ENCODE measurements around the gene EN1.

EN1 gene

GRCh38 chr2:118830118-118830517, 17.3 kb downstream of the EN1 start:
- in situ Hi-C loops (cut with MboI; ENCODE audit: low sequenced_read_pairs) = no loop called here

DNA sequence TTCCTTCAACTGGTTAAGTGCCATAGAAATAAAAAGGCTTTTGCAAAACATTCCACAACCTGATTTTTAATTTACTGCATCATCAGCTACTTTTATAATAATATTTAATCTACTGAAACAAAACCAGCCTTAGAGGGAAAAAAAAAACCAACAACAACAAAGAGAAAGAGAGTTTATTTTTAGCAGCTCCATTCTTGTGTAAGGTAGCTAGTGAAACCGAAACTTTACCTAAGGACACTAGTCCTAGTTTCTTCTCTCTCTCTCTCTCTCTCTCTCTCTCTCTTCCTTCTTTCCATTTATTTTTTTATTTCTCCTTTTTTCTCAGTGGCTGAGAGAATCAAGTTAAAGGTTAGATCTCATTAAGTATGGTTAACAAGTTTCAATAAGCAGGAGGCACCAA, 21.4 kb downstream of the EN1 start:
- in situ Hi-C loops (cut with MboI; ENCODE audit: low sequenced_read_pairs) = no loop called here

DNA sequence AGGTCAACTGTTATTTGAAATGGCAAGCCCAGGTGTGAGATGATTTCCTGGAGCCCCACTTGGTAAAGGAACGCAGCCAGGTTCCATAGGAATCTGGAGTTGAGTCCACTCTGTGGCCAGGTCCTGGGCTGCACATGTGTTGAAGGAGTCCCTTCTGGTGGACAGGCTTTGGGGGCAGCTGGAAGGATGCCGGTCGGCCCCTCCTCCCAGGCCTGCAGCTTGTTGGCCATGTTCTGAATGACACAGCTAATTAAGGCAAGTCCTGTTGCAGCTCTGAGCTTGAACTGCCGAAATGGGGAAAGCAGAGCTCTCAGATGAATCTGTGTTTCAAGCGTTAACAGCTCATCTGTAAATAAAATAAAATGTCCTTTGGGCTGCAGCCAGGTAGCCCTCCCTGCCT, 23.8 kb downstream of the EN1 start:
- in situ Hi-C loops (cut with MboI; ENCODE audit: low sequenced_read_pairs) = no loop called here

DNA sequence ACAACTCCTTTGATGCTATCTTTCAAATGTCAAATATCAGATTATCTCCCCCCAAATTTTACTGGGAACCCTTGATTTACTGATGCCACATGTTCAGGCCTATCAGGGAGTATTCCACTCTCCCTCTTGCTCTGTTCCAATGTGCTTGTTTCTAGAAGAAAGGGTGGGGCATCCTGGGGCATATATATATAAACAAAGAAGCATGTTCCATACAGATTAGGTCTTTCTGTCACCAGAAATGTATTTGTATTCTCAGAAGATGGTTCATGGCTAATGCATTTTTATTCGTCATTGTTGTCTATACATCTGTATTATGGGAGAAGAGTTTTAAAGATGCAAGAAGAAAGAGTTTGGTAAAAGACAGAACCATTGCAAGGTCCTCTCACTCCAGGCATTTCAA, 24.9 kb downstream of the EN1 start:
- in situ Hi-C loops (cut with MboI; ENCODE audit: low sequenced_read_pairs) = no loop called here

DNA sequence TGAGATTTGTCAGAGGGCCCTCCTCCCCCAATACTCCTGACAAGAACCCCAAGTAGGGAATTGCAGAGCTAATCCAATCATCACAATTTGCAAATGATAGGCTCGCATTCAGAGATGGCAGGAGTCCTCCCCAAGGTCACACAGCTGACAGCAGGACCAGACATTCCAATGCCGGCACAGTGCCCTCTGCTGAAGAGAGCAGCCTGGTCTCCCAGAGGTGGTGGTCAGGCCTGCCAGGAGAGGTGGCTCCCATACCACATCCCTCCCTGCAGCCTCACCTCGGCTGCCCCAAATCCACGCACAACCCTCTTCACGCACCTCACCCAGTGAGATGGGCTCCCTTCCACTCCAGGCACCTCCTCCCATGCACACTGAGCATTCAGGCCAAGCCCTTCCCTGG, 25.4 kb downstream of the EN1 start:
- in situ Hi-C loops (cut with MboI; ENCODE audit: low sequenced_read_pairs) = no loop called here

- in situ Hi-C loops (cut with MboI; ENCODE audit: low sequenced_read_pairs) = no loop called here
Observed at GRCh38 chr2:118817469-118817868, 30.0 kb downstream of the EN1 start.

- in situ Hi-C loops (cut with MboI; ENCODE audit: low sequenced_read_pairs) = no loop called here
Observed at GRCh38 chr2:118816669-118817068, 30.8 kb downstream of the EN1 start.

DNA sequence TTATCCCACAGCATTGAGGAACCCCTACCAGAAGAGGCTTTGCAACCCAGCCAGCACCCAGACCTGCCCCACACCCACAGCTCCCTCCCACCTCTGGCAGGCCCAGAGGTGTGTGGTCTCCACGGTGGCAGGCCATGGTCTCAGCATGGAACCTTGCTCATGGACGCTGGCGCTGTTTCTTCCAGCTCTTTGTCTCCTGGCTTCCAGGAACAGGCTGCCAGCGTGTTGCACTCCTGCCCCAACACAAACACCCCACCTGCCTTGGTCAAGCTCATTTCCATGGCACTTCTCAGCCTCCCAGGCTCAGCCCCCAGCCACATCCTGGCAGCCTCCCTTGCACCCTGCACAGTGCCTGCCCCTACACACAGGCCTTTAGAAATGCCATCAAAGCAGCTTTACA, 31.7 kb downstream of the EN1 start:
- in situ Hi-C loops (cut with MboI; ENCODE audit: low sequenced_read_pairs) = no loop called here

DNA sequence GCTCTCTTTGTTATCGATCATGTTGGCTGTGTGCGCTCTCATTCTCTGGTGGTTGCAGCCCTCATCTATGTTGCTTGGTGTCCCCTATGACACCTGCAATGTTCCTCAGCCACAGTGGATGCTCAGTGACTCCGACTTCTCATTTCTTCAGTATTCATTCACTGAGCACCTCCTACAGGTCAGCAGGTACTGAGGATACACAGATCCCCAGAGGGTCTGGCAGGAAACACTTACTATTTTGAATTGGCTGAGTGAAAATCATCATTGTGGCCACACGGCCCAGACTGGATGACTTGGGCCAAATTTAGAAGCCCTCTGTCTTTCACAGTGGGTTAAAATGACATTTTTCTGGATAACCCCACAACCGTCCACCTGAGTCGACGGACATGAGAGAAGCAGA, 32.1 kb downstream of the EN1 start:
- in situ Hi-C loops (cut with MboI; ENCODE audit: low sequenced_read_pairs) = no loop called here

DNA sequence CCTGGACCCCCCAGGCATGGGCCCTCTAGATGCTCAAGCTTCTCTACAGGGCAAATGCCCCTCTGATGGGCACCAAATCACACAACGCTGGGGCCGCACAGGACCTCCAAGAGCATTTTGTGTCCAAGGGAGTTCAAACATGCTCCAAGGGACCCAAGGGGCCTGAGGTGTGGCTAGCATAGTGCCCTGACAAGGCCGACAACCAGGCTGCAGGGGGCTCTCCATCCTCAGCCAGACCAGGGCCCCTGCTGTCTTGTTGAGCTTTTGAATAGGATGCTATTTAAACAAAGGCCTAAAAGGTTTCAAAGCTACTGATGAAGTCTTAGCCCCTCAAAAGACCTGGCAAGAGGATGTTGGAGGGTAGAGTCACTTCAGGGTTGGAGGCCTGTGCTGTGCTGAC, 33.1 kb downstream of the EN1 start:
- in situ Hi-C loops (cut with MboI; ENCODE audit: low sequenced_read_pairs) = no loop called here

GRCh38 chr2:118813601-118814339, 33.7 kb downstream of the EN1 start:
- in situ Hi-C loops (cut with MboI; ENCODE audit: low sequenced_read_pairs) = no loop called here

DNA sequence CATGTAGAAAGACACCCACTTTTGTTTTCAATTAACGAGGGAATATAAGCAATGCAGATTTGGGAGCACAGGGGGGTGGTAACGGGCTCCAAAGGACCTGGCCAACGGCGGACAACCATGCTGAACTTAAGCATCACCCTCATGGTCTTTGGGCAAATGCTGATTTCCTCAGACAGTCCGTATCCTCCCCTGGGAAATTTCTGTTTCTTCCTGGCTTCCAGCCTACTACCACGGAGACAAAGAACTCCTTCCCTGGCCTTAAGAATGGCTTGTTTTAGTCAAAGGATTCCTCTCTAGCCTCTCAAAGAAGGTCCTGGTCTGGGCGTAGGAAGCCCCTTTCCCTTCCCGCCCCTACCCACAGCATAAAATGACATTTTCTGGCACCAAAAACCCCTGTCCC, 34.3 kb downstream of the EN1 start:
- in situ Hi-C loops (cut with MboI; ENCODE audit: low sequenced_read_pairs) = no loop called here

DNA sequence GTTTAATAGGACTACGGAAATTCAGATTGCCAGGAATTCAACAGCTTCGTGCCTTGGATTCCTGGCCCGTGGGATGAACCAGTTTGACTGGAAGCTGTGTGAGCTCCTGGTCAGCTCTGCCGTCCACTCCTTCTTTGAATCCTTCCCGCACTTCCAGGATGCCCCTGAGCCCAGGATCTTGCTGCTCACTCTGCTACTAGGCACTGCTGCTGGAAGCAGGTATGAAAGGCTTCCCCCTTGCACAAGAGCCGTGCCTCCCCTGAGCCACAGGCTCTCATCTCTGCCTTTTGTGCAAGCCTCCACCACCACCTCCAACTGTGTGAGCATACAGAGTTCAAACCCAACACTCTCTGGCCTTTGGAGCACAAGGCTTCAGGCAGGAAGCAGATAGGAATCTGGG, 34.9 kb downstream of the EN1 start:
- in situ Hi-C loops (cut with MboI; ENCODE audit: low sequenced_read_pairs) = no loop called here

DNA sequence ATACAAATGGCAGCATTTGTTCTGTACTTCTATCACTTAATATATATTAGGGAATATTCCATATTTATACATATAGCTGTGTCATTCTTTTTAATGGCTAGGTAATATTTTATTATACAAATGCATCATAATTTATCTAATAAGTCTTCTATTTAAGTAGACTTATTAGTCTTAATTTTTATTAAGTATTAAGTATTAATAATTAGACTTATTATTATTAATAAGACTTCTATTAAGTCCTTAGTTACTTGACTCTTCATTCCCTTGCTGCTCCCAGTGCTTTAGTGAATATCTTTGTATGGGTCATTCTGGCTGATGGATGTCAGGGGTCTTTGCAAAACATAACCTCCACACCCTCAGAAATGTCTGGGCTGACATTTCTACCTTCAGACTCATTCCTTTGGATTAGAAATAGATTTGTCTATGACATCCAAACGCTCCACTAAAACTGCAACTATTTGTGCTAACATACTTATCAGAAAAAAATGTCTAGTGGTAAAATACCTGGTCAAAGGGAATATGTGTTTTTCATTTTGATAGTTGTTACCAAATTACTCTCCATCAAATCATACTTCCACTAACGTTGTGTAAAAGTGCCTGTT, 35.8 kb downstream of the EN1 start:
- in situ Hi-C loops (cut with MboI; ENCODE audit: low sequenced_read_pairs) = no loop called here

DNA sequence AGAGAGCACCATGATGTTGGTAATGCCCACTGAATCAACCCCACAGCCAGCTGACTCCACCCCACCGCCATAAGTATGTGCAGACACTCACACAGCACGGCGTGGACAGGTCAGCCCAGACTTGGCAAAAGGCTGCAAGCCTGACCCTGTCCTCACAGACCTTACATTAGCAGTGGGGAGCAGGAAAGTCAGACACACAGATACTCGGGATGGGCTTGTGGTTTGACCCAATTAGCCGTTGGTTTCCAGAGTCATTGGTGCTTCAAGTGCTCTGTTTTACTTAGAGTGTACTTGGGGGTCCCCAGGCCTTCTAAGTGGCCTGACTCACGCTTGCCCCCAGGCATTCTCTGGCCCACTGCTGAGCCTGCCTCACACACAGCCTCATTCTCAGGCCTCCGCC, 36.7 kb downstream of the EN1 start:
- in situ Hi-C loops (cut with MboI; ENCODE audit: low sequenced_read_pairs) = no loop called here

- in situ Hi-C loops (cut with MboI; ENCODE audit: low sequenced_read_pairs) = no loop called here
Observed at GRCh38 chr2:118808429-118808809, 39.0 kb downstream of the EN1 start.

- in situ Hi-C loops (cut with MboI; ENCODE audit: low sequenced_read_pairs) = no loop called here
Observed at GRCh38 chr2:118807668-118808428, 39.6 kb downstream of the EN1 start.

DNA sequence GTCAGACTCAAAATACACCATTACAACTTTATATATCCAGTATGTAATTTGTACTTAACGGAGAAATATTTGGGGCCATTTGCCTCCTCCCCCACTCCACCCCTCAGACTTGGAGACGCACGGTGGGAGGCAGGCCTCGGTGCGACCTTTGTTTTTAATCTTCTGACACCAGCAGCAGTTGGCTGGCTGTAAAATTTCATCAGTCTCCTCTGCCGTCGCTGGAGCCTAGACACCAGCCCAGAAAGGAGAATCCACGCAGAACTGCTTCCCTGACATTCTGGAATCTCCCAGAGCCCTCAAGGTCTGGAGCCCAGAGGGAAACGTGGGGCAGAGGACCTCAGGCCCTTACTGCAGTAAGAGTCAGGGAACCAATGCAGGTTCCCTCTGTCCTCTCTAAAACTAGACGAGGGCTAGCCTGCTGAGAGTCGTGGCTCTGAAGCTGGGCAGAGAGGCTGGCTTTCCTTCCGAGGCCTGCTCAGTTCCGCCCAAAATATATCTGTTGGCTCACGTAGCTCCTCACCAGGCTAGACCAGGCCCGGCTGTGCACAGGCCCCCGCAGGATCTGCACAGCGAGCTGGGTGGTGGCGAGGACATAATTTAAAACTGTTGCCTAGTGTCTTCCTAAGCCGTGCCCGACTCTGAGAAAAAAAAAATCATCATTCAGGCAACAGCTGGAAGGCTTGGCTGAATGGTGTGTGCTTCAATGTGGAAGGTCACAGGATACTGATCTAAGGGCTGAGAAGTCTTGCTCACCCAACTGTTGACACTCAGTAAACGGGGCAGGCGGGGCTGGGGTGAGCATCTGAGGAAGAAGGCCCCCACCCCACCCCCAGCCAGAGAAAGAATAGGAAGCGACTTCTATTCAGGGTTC, 40.4 kb downstream of the EN1 start:
- in situ Hi-C loops (cut with MboI; ENCODE audit: low sequenced_read_pairs) = no loop called here

- in situ Hi-C loops (cut with MboI; ENCODE audit: low sequenced_read_pairs) = no loop called here
Observed at GRCh38 chr2:118805064-118805690, 42.3 kb downstream of the EN1 start.

DNA sequence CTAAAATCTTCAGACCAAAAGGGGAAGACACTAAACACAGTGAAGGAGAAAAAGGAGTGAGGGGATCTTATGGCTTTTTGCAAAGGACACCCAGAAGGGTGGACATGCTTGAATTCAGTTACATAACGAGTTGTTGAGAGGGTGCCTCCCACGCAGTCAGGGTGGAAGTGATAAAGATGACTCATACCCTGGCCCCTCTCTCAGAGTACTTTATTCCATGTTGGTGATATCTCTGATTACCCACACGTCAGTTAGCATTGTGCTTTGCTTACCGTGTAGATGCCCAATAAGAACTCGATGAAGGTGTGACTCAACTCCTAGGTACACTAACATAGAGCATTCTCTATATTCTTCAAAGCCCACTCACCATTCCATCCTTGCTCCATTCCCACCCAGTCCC, 44.4 kb downstream of the EN1 start:
- in situ Hi-C loops (cut with MboI; ENCODE audit: low sequenced_read_pairs) = no loop called here

GRCh38 chr2:118801151-118801550, 46.3 kb downstream of the EN1 start:
- in situ Hi-C loops (cut with MboI; ENCODE audit: low sequenced_read_pairs) = no loop called here
